IPS-18c (cell line): ENCODE measurements around the gene LPAR3.

ENCODE experiments used
- H3K4me3 ChIP-seq: 2 replicates; pipeline ENCODE4 v1.7.0; 2013; ENCODE audit warnings: low read depth, mild to moderate bottlenecking, low read length, moderate library complexity; ENCODE audit not compliant: insufficient read depth
- H3K9me3 ChIP-seq: one replicate; pipeline ENCODE4 v1.6.1; 2013; ENCODE audit warnings: mild to moderate bottlenecking, low read length, moderate library complexity; ENCODE audit not compliant: control insufficient read depth, insufficient read depth

Gene LPAR3

GRCh38 chr1:84872696-84873355, 20.2 kb downstream of the LPAR3 start:
- Histone ChIP-seq H3K4me3 (no peak overlapping the region), H3K9me3 (no peaks in the 10 kb centered on the region)

GRCh38 chr1:84871181-84871580, 21.8 kb downstream of the LPAR3 start:
- Histone ChIP-seq H3K9me3 (no peaks in the 10 kb centered on the region), H3K4me3 (no peak overlapping the region)

GRCh38 chr1:84870591-84870990, 22.4 kb downstream of the LPAR3 start:
- no peaks in the 10 kb centered on the region for H3K9me3 ChIP-seq
- H3K4me3 ChIP-seq = no peak overlapping the region

GRCh38 chr1:84869720-84870119, 23.3 kb downstream of the LPAR3 start:
- no peaks in the 10 kb centered on the region for H3K9me3 ChIP-seq

GRCh38 chr1:84862810-84863251, 30.2 kb downstream of the LPAR3 start:
- H3K9me3 ChIP-seq = no peaks in the 10 kb centered on the region
- H3K4me3 ChIP-seq = no peak overlapping the region

More at GRCh38 chr1:84869720-84870119, 23.3 kb downstream of the LPAR3 start:
- no peak overlapping the region for H3K4me3 ChIP-seq

GRCh38 chr1:84861988-84862644, 30.9 kb downstream of the LPAR3 start:
- H3K9me3 ChIP-seq = no peaks in the 10 kb centered on the region

GRCh38 chr1:84861516-84861915, 31.5 kb downstream of the LPAR3 start:
- H3K4me3 ChIP-seq = no peak overlapping the region
- H3K9me3 ChIP-seq = no peaks in the 10 kb centered on the region

More at GRCh38 chr1:84861988-84862644, 30.9 kb downstream of the LPAR3 start:
- H3K4me3 ChIP-seq = no peak overlapping the region

- Histone ChIP-seq H3K9me3 (no peaks in the 10 kb centered on the region), H3K4me3 (no peak overlapping the region)
Observed at GRCh38 chr1:84859866-84860265, 33.1 kb downstream of the LPAR3 start.

- Histone ChIP-seq H3K9me3 (no peaks in the 10 kb centered on the region), H3K4me3 (no peak overlapping the region)
Observed at GRCh38 chr1:84857906-84858305, 35.1 kb downstream of the LPAR3 start.

GRCh38 chr1:84856726-84857270, 36.2 kb downstream of the LPAR3 start:
- no peak overlapping the region for H3K4me3 ChIP-seq

GRCh38 chr1:84855691-84856630, 37.0 kb downstream of the LPAR3 start:
- no peak overlapping the region for H3K4me3 ChIP-seq
- H3K9me3 ChIP-seq = no peaks in the 10 kb centered on the region

More at GRCh38 chr1:84856726-84857270, 36.2 kb downstream of the LPAR3 start:
- no peaks in the 10 kb centered on the region for H3K9me3 ChIP-seq

- no peak overlapping the region for H3K4me3 ChIP-seq
Observed at GRCh38 chr1:84855168-84855567, 37.8 kb downstream of the LPAR3 start.

GRCh38 chr1:84853741-84854721, 39.0 kb downstream of the LPAR3 start:
- no peak overlapping the region for H3K4me3 ChIP-seq

More at GRCh38 chr1:84855168-84855567, 37.8 kb downstream of the LPAR3 start:
- no peaks in the 10 kb centered on the region for H3K9me3 ChIP-seq

GRCh38 chr1:84851839-84852238, 41.2 kb downstream of the LPAR3 start:
- no peaks in the 10 kb centered on the region for H3K9me3 ChIP-seq
- no peak overlapping the region for H3K4me3 ChIP-seq

More at GRCh38 chr1:84853741-84854721, 39.0 kb downstream of the LPAR3 start:
- H3K9me3 ChIP-seq = no peaks in the 10 kb centered on the region

- no peak overlapping the region for H3K4me3 ChIP-seq
- no peaks in the 10 kb centered on the region for H3K9me3 ChIP-seq
Observed at GRCh38 chr1:84849357-84849975, 43.5 kb downstream of the LPAR3 start.
